Fibroblast of pulmonary artery (primary cell): ENCODE results near the gene KIRREL1.
A peak's percentile ranks its signal among the peaks of the same experiment; 100 is the strongest.

Experiments used
- DNase-seq: peaks from one replicate; pipeline ENCODE4 v3.0.0-alpha.2; 2010; ENCODE audit warnings: low read depth
- H3K4me3 ChIP-seq: replicated peaks from 2 replicates; pipeline ENCODE4 v1.5.1; 2011; ENCODE audit warnings: low read depth, mild to moderate bottlenecking, control low read depth, low read length, moderate library complexity
- TF ChIP-seq, protein P1 (sequence below): IDR thresholded peaks from 2 replicates; pipeline ENCODE4 v1.5.1; 2011; ENCODE audit warnings: mild to moderate bottlenecking, control low read depth, low read length, inconsistent platforms; ENCODE audit errors: missing control alignments

KIRREL1 gene

DNA sequence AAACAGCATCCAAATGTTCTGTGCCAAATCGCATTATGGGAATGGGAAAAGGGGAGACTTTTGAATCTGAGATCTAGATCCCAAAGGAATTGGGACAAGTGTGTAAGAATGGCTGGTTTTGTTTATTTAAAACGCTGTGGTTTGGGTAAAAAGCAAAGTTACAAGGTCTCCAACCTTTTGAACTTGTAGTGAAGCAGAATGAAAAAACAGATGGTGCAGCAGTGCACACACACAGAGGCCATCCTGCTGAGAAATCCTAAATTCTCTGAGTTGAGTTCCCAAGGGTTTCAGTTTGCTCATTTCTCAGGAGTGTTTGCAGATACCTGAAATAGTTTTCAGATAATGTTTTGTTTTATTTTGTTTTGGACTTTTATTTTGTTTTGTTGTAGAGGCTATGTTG is 107.1 kb downstream of the KIRREL1 start:
- no peak for DNase-seq
- no peak overlapping the region for H3K4me3 ChIP-seq
- TF ChIP-seq, protein P1, sequence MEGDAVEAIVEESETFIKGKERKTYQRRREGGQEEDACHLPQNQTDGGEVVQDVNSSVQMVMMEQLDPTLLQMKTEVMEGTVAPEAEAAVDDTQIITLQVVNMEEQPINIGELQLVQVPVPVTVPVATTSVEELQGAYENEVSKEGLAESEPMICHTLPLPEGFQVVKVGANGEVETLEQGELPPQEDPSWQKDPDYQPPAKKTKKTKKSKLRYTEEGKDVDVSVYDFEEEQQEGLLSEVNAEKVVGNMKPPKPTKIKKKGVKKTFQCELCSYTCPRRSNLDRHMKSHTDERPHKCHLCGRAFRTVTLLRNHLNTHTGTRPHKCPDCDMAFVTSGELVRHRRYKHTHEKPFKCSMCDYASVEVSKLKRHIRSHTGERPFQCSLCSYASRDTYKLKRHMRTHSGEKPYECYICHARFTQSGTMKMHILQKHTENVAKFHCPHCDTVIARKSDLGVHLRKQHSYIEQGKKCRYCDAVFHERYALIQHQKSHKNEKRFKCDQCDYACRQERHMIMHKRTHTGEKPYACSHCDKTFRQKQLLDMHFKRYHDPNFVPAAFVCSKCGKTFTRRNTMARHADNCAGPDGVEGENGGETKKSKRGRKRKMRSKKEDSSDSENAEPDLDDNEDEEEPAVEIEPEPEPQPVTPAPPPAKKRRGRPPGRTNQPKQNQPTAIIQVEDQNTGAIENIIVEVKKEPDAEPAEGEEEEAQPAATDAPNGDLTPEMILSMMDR: no peak

DNA sequence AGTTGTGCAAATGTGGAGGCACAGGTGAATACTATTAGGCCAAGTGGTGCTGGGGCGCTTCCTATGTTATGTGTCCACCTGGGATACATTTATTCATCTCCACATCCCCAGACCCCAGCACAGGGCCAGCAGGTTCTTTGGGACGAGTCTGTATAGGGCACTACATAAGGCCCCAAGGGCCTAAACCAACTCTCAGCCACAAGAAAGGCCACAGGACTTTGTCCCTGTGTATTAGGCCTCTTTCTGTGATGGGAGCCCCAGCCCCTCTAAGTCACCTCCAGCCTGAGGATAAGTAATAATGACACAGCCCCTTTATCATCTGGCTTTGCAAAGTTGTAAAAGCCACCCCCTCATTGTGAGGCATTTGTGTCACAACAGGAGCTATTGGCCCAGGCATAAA is 108.0 kb downstream of the KIRREL1 start:
- no peak overlapping the region for H3K4me3 ChIP-seq
- no peak for DNase-seq
- TF ChIP-seq, protein P1: no peak

DNA sequence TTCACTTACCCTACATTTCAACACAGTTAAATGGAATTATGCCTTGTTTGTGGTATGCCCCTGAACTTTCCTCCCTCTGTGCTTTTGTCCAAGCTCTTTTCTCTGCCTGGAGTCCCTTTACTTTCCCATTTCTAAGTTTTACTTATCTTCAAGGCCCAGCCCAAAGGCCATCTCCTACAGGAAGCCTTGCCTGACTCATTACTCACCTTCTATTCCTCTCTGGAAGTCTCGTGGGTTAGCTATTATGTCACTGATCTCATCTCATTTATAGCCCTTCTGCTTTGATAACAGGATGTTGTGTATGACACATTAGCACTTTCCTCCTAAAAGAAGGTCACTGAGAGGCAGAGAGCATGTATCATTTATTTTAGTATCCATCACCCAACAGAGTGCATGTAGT is 108.5 kb downstream of the KIRREL1 start:
- peak; percentile 25 for DNase-seq
- no peak overlapping the region for H3K4me3 ChIP-seq
- TF ChIP-seq, protein P1: no peak

DNA sequence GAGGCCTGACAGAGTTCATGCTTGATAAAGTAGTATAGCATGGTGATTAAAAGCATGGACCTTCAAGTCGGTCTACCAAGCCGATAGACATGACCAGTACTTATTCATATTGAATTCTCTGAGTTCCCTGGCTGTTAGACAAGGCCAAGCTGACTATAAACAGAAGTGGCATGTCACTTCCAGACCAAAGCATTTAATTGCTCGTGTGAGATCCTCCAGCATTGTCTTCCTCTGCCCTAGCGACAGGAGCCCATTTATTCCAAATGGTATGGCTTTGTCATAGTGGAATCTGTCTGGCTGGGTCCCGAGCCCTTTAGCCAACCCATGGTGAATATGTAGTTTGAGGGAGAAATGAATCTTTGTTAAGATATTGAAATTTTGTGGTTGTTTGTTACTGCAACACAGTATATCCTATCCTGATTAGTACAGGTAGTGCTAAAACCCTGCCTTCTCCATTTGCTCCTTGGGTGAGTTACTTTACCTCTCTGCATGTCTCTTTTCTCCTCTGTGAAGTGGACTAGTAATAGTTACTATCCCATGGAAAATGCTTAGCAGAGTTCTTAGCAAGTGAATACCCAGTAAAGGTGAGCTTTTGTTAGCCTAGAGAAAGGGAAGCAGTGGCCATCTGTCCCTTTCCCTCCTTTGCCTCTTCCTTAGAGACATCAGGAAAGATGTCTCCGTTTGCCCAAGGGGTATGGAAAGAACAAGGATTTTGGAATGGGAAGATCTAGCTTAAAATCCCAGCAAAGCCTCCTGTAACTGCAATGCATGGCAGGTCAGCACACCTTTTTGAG is 109.6 kb downstream of the KIRREL1 start:
- TF ChIP-seq, protein P1: no peak
- no peak for DNase-seq
- H3K4me3 ChIP-seq: no peak overlapping the region

DNA sequence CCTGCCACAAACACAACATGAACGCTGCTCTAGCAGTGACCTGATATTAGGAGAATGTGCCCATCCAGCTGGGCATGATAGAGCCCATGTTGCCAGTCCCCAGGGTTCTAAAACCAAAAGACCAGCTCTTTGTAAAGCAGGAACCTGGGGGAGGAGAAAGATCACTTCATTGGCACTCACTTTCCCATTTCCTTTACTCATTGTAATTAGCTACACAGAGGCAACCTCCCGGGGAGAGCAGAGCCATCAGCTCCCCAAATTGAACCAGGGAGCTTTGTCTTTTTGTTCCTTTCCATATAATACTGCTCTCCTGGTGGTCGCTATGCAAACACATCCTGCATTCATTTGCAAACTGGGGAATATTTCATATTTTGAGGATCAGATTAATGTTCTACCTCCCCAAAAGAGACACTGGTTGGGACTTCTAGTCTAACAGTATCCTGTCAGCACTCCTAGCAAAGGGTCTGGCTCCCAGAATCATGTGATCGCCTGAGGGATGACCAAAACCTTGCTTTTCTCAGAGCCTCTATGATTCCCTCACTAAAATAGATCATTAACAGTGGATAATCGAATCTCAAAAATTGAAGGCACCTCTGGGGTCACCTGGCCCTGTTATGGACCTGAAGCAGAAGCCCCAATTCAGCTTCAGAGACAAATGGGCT is 110.5 kb downstream of the KIRREL1 start:
- TF ChIP-seq, protein P1: no peak
- DNase-seq: no peak
- H3K4me3 ChIP-seq: no peak overlapping the region

DNA sequence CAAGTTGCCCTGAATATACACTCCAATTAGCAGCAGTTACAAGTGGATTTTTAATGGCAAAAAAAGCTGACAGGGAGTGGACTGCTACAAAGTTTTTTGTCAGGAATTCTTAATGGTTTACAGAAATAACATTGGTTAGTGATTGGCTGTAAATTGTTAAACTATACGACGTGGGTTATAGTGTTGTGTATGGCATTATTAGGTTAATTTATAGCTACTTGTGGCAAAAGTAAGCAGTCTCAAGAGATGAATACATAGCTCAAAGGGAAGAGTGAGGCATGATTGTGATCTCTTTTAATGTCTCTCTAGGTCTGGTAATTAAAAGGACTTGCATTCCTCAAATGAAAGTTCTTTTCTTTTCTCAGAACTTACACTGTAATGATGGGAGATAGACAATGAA is 111.4 kb downstream of the KIRREL1 start:
- TF ChIP-seq, protein P1: no peak
- DNase-seq: no peak
- H3K4me3 ChIP-seq: no peak overlapping the region
